PC-3 (cell line): Measurements from ENCODE around the gene TTC24. TPM values are rescaled to one million over a fixed set of nuclear protein-coding genes. Genes with fewer than 3 reads are reported as not detected.

Experiments used
- ATAC-seq: fragments of 200-7000 bp; cut with Tn5 transposase; 2 replicates; pipeline ENCODE4 v1.9.1; 2020; ENCODE audit warnings: mild to moderate bottlenecking, moderate library complexity
- BruUV-seq: library from RNA; stranded (reverse); fragments of 400-500 nt; replicated peaks from 2 replicates; lab custom pipeline; 2021; lab: Mats Ljungman, UMichigan
- CTCF ChIA-PET: fragments of 300-600 bp; sonication (Branson Sonifier 250); formaldehyde crosslinking; loops from one replicate; lab custom pipeline; 2022; ENCODE audit warnings: antibody characterized with exemption; lab: Charles Lee
- POLR2A ChIA-PET: fragments of 300-600 bp; sonication (Branson Sonifier 250); formaldehyde crosslinking; loops from one replicate; lab custom pipeline; 2022; ENCODE audit warnings: antibody characterized with exemption; ENCODE audit not compliant: unreplicated experiment; lab: Charles Lee
- DNase-seq: peaks from one replicate; pipeline ENCODE4 v3.0.0-alpha.2; 2015
- H2AFZ ChIP-seq: fragments of 300-600 bp; sonication (generic); 2 replicates; pipeline ENCODE4 v1.6.0; 2016; ENCODE audit warnings: antibody characterized with exemption, low read length
- H3F3A ChIP-seq: fragments of 300-600 bp; sonication (generic); one replicate; pipeline ENCODE4 v1.6.0; 2017; ENCODE audit warnings: antibody characterized with exemption, low read length, control low read depth, mild to moderate bottlenecking; ENCODE audit not compliant: unreplicated experiment
- H3K27ac ChIP-seq: fragments of 300-600 bp; sonication (generic); 2 replicates; pipeline ENCODE4 v1.5.1; 2016; ENCODE audit warnings: mild to moderate bottlenecking, low read length
- H3K27me3 ChIP-seq: fragments of 300-600 bp; sonication (generic); 2 replicates; pipeline ENCODE4 v1.6.1; 2016; ENCODE audit warnings: low read length, mixed read lengths
- H3K36me3 ChIP-seq: fragments of 300-600 bp; sonication (generic); 2 replicates; pipeline ENCODE4 v1.6.1; 2016; ENCODE audit warnings: low read depth, mixed run types, low read length, mixed read lengths
- H3K4me1 ChIP-seq: fragments of 300-600 bp; sonication (generic); 2 replicates; pipeline ENCODE4 v1.5.1; 2016; ENCODE audit warnings: low read length; ENCODE audit not compliant: insufficient read depth
- H3K4me2 ChIP-seq: fragments of 300-600 bp; sonication (generic); 2 replicates; pipeline ENCODE4 v1.6.0; 2016; ENCODE audit warnings: low read length
- H3K4me3 ChIP-seq: fragments of 300-600 bp; sonication (generic); 2 replicates; pipeline ENCODE4 v1.5.1; 2016; ENCODE audit warnings: mild to moderate bottlenecking, low read length, mixed read lengths
- H3K79me2 ChIP-seq: fragments of 300-600 bp; sonication (generic); 2 replicates; pipeline ENCODE4 v1.6.1; 2017; ENCODE audit warnings: low read length, mixed read lengths
- H3K9ac ChIP-seq: fragments of 300-600 bp; sonication (generic); 2 replicates; pipeline ENCODE4 v1.6.0; 2016; ENCODE audit warnings: mild to moderate bottlenecking, low read length
- H3K9me2 ChIP-seq: fragments of 300-600 bp; sonication (generic); replicated peaks from 2 replicates; pipeline ENCODE4 v1.6.1; 2016; ENCODE audit warnings: mixed run types, low read length, mixed read lengths
- H3K9me3 ChIP-seq: fragments of 300-600 bp; sonication (generic); 2 replicates; pipeline ENCODE4 v1.6.1; 2016; ENCODE audit warnings: low read length, mixed read lengths
- H4K20me1 ChIP-seq: fragments of 300-600 bp; sonication (generic); 2 replicates; pipeline ENCODE4 v1.6.1; 2016; ENCODE audit warnings: low read length, mixed read lengths
- CTCF ChIP-seq: fragments of 300-600 bp; sonication (generic); conservative IDR thresholded peaks from 2 replicates; pipeline ENCODE4 v1.5.1; 2017; ENCODE audit warnings: antibody characterized with exemption, low read depth, mild to moderate bottlenecking, low read length
- EZH2 ChIP-seq: fragments of 300-600 bp; sonication (generic); IDR thresholded peaks from one replicate; pipeline ENCODE4 v1.6.1; 2017; ENCODE audit warnings: antibody characterized with exemption, mild to moderate bottlenecking, low read length; ENCODE audit not compliant: unreplicated experiment
- EZH2phosphoT487 ChIP-seq: fragments of 300-600 bp; sonication (generic); IDR thresholded peaks from 2 replicates; pipeline ENCODE4 v1.6.1; 2018; ENCODE audit warnings: mild to moderate bottlenecking, antibody characterized with exemption, low read length, borderline replicate concordance
- intact Hi-C: fragments of 100-400 bp; cut with micrococcal nuclease; formaldehyde crosslinking; loops from 2 replicates; pipeline ENCODE4 v1.9.0; 2023
- total RNA-seq: library from RNA; depleted of rRNA; stranded (reverse); fragments of >200 nt; gene quantifications from 2 replicates; pipeline ENCODE4 v1.2.3, GENCODE V29; 2014

TTC24 gene
- total RNA-seq, 1 experiment from 2014 or later, result not detected

- Histone ChIP-seq H3K4me1 (peaks cover 16% of the 10 kb centered on the region), H3K27ac (no peak overlapping the region), H3K36me3 (peaks cover 46% of the 10 kb centered on the region), H2AFZ (no peak overlapping the region), H3K9ac (no peak overlapping the region), H3K9me3 (no peaks in the 10 kb centered on the region), H3K4me2 (peak overlapping the region; percentile 92), H3K9me2 (no peaks in the 10 kb centered on the region), H3K27me3 (no peaks in the 10 kb centered on the region), H3K4me3 (peak overlapping the region; percentile 74; the same call in 1 of the 2 replicates), H3F3A (no peaks in the 10 kb centered on the region), H3K79me2 (peaks cover 15% of the 10 kb centered on the region), H4K20me1 (no peaks in the 10 kb centered on the region)
- BruUV-seq, result no TSS peak
- no peak for ATAC-seq
- no peak for DNase-seq
- intact Hi-C loops, result no loop called here
- TF ChIP-seq CTCF, result no peak
- TF ChIP-seq EZH2phosphoT487, result no peak
- TF ChIP-seq EZH2, result no peak
- ChIA-PET POLR2A (no interaction called here), CTCF (no interaction called here)
These were observed 13.6 kb downstream of the TTC24 start for GRCh38 chr1:156592910-156593660.

GRCh38 chr1:156593661-156593989 lies 14.1 kb downstream of the TTC24 start:
- Histone ChIP-seq H3K4me2 (no peak overlapping the region), H3K9me2 (no peaks in the 10 kb centered on the region), H3K4me1 (peaks cover 16% of the 10 kb centered on the region), H2AFZ (no peak overlapping the region), H3K36me3 (peaks cover 51% of the 10 kb centered on the region), H4K20me1 (no peaks in the 10 kb centered on the region), H3K27me3 (no peaks in the 10 kb centered on the region), H3K4me3 (no peak overlapping the region), H3K27ac (no peak overlapping the region), H3K9ac (no peak overlapping the region), H3F3A (no peaks in the 10 kb centered on the region), H3K9me3 (no peaks in the 10 kb centered on the region), H3K79me2 (peaks cover 20% of the 10 kb centered on the region)
- TF ChIP-seq EZH2phosphoT487 (no peak), EZH2 (no peak)
- CTCF ChIA-PET, result no interaction called here
- intact Hi-C loops, result no loop called here
- no TSS peak for BruUV-seq
- DNase-seq, result no peak
- no peak for ATAC-seq
- POLR2A ChIA-PET, result no interaction called here

GRCh38 chr1:156594190-156594589 lies 14.7 kb downstream of the TTC24 start:
- no peaks in the 10 kb centered on the region for H3K27me3 ChIP-seq
- DNase-seq (no peak), ATAC-seq (no peak)
- intact Hi-C loops, result no loop called here
- H3K4me2 ChIP-seq, result no peak overlapping the region
- H3K36me3 ChIP-seq, result peaks cover 57% of the 10 kb centered on the region
- no peak overlapping the region for H3K27ac ChIP-seq
- no peaks in the 10 kb centered on the region for H3F3A ChIP-seq
- no peaks in the 10 kb centered on the region for H4K20me1 ChIP-seq
- peaks cover 16% of the 10 kb centered on the region for H3K4me1 ChIP-seq
- POLR2A ChIA-PET, result no interaction called here
- H2AFZ ChIP-seq, result no peak overlapping the region
- H3K9ac ChIP-seq, result no peak overlapping the region
- TF ChIP-seq EZH2phosphoT487, result no peak
- TF ChIP-seq CTCF, result no peak
- no peak for TF ChIP-seq EZH2
- CTCF ChIA-PET, result interaction anchor here (0.6 kb wide), 1 partner anchor 111 kb away, joined by 3 read pairs; no protein-coding TSS in a partner anchor
- no peaks in the 10 kb centered on the region for H3K9me2 ChIP-seq
- H3K4me3 ChIP-seq, result no peak overlapping the region
- H3K9me3 ChIP-seq, result no peaks in the 10 kb centered on the region
- H3K79me2 ChIP-seq, result peaks cover 26% of the 10 kb centered on the region
- BruUV-seq, result no TSS peak
